Thoracic aorta (tissue), 2 donors: ENCODE measurements around the gene FAM216B. TPM values are rescaled to one million over a fixed set of nuclear protein-coding genes. Genes with fewer than 3 reads are reported as not detected.
"Not testable (repeated sequence)": the region's sequence is repeated elsewhere in the genome, so short reads cannot be mapped to it uniquely, and the experiment has no call there.

Source experiments
- ATAC-seq: fragments of 150-250 bp; one replicate; pipeline ENCODE4 v1.8.0; 2017; ENCODE audit warnings: low read depth; ENCODE audit not compliant: insufficient number of reproducible peaks, low FRiP score
- DNase-seq: peaks from one replicate; pipeline ENCODE4 v3.0.0-alpha.2; 2020; ENCODE audit warnings: low spot score
- H3K27ac ChIP-seq, 2 donors: fragments of 200-600 bp; sonication (generic); 1 replicate in 1 of 2; 2 replicates in 1 of 2; pipeline ENCODE4 v1.5.1; 2016; ENCODE audit warnings: mild to moderate bottlenecking in 2 of 2, moderate library complexity in 2 of 2
- H3K27me3 ChIP-seq: fragments of 200-600 bp; sonication (generic); replicated peaks from 2 replicates; pipeline ENCODE4 v1.6.0; 2016; ENCODE audit warnings: mild to moderate bottlenecking; ENCODE audit not compliant: insufficient read depth
- H3K36me3 ChIP-seq: fragments of 200-600 bp; sonication (generic); one replicate; pipeline ENCODE4 v1.5.1; 2016
- H3K4me1 ChIP-seq, 2 donors: fragments of 200-600 bp; sonication (generic); 1 replicate in 1 of 2; 2 replicates in 1 of 2; pipeline versions ENCODE4 v1.5.1 to v1.6.0; 2016; ENCODE audit warnings: low read depth in 2 of 2, mild to moderate bottlenecking in 1 of 2; ENCODE audit not compliant: control insufficient read depth in 1 of 2
- H3K4me3 ChIP-seq: fragments of 200-600 bp; sonication (generic); 2 replicates; pipeline ENCODE4 v1.5.1; 2016; ENCODE audit warnings: mild to moderate bottlenecking
- H3K9me3 ChIP-seq: fragments of 200-600 bp; sonication (generic); 2 replicates; pipeline ENCODE4 v1.5.1; 2016
- CTCF ChIP-seq: fragments of 200-600 bp; sonication (generic); IDR thresholded peaks from one replicate; pipeline ENCODE4 v1.5.1; 2019; ENCODE audit warnings: antibody characterized with exemption
- total RNA-seq, 2 donors: library from RNA; depleted of rRNA; stranded (reverse); fragments of >200 nt; gene quantifications; one replicate each; pipeline versions ENCODE4 v1.1.0 to v1.2.3, GENCODE V29; 2016

FAM216B gene
- total RNA-seq, 2 donors from 2014 or later = not detected

GRCh38 chr13:42808341-42808940 lies 27.1 kb downstream of the FAM216B start:
- H3K36me3 ChIP-seq = no peaks in the 10 kb centered on the region

GRCh38 chr13:42812316-42812715 lies 30.9 kb downstream of the FAM216B start:
- DNase-seq (no peak), ATAC-seq (no peak)
- H3K9me3 ChIP-seq = no peaks in the 10 kb centered on the region
- H3K27ac ChIP-seq = no peak overlapping the region
- no peak overlapping the region for H3K4me3 ChIP-seq
- TF ChIP-seq CTCF = no peak
- no peaks in the 10 kb centered on the region for H3K4me1 ChIP-seq
- no peaks in the 10 kb centered on the region for H3K27me3 ChIP-seq
- H3K36me3 ChIP-seq = no peaks in the 10 kb centered on the region

More at GRCh38 chr13:42808341-42808940, 27.1 kb downstream of the FAM216B start:
- no peak for TF ChIP-seq CTCF
- Histone ChIP-seq H3K27ac (no peak overlapping the region), H3K4me3 (no peak overlapping the region), H3K27me3 (no peaks in the 10 kb centered on the region), H3K9me3 (no peaks in the 10 kb centered on the region), H3K4me1 (no peaks in the 10 kb centered on the region)
- no peak for DNase-seq
- no peak for ATAC-seq

GRCh38 chr13:42814868-42815267 lies 33.5 kb downstream of the FAM216B start:
- no peaks in the 10 kb centered on the region for H3K36me3 ChIP-seq

GRCh38 chr13:42815681-42816080 lies 34.3 kb downstream of the FAM216B start:
- no peaks in the 10 kb centered on the region for H3K27me3 ChIP-seq
- H3K4me3 ChIP-seq = no peak overlapping the region
- H3K27ac ChIP-seq = no peak overlapping the region
- no peaks in the 10 kb centered on the region for H3K9me3 ChIP-seq
- TF ChIP-seq CTCF = no peak
- DNase-seq (no peak), ATAC-seq (no peak)
- H3K4me1 ChIP-seq = no peaks in the 10 kb centered on the region
- no peaks in the 10 kb centered on the region for H3K36me3 ChIP-seq

More at GRCh38 chr13:42814868-42815267, 33.5 kb downstream of the FAM216B start:
- Histone ChIP-seq H3K4me1 (no peaks in the 10 kb centered on the region), H3K9me3 (no peaks in the 10 kb centered on the region), H3K4me3 (no peak overlapping the region), H3K27me3 (no peaks in the 10 kb centered on the region), H3K27ac (no peak overlapping the region)
- ATAC-seq = no peak
- no peak for TF ChIP-seq CTCF
- DNase-seq = no peak

GRCh38 chr13:42816538-42816937 lies 35.2 kb downstream of the FAM216B start:
- H3K27ac ChIP-seq = no peak overlapping the region
- no peaks in the 10 kb centered on the region for H3K4me1 ChIP-seq
- no peak for TF ChIP-seq CTCF
- DNase-seq (no peak), ATAC-seq (no peak)
- no peaks in the 10 kb centered on the region for H3K9me3 ChIP-seq
- no peaks in the 10 kb centered on the region for H3K36me3 ChIP-seq
- H3K27me3 ChIP-seq = no peaks in the 10 kb centered on the region
- H3K4me3 ChIP-seq = no peak overlapping the region

GRCh38 chr13:42819687-42820086 lies 38.3 kb downstream of the FAM216B start:
- H3K27ac ChIP-seq, H3K4me1 ChIP-seq, H3K36me3 ChIP-seq, H3K27me3 ChIP-seq, H3K9me3 ChIP-seq, ATAC-seq, DNase-seq, H3K4me3 ChIP-seq: not testable (repeated sequence)
